ENCODE results near the gene PER1.

DNA sequence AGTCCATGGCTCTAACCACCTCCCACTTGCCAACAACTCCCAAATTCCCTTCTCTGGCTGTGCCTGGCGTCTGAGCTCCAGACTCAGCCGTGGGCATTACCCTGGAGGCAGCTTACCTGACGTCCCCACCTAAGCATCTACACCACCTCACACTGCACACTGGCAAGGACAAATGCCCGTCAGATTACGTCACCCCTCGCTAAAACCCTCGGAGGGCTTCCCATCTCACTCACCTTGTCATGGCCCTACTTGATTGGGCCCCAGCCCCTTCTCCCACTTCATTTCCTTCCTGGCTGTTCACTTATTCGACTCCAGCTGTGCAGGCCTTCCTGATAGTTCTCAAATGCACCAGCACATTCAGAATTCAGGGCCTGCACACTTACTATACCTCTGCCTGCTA is 47.3 kb downstream of the PER1 start:
- TF ChIP-seq, protein P1, sequence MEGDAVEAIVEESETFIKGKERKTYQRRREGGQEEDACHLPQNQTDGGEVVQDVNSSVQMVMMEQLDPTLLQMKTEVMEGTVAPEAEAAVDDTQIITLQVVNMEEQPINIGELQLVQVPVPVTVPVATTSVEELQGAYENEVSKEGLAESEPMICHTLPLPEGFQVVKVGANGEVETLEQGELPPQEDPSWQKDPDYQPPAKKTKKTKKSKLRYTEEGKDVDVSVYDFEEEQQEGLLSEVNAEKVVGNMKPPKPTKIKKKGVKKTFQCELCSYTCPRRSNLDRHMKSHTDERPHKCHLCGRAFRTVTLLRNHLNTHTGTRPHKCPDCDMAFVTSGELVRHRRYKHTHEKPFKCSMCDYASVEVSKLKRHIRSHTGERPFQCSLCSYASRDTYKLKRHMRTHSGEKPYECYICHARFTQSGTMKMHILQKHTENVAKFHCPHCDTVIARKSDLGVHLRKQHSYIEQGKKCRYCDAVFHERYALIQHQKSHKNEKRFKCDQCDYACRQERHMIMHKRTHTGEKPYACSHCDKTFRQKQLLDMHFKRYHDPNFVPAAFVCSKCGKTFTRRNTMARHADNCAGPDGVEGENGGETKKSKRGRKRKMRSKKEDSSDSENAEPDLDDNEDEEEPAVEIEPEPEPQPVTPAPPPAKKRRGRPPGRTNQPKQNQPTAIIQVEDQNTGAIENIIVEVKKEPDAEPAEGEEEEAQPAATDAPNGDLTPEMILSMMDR (IDR thresholded peaks at IDR 0.05) = no peak
- TF ChIP-seq POLR2AphosphoS5 (IDR thresholded peaks at IDR 0.05) (no peak), POLR2A (IDR thresholded peaks at IDR 0.05) (no peak), EP300 (IDR thresholded peaks at IDR 0.05) (no peak)
